ENCODE results near the gene PRLH.

DNA sequence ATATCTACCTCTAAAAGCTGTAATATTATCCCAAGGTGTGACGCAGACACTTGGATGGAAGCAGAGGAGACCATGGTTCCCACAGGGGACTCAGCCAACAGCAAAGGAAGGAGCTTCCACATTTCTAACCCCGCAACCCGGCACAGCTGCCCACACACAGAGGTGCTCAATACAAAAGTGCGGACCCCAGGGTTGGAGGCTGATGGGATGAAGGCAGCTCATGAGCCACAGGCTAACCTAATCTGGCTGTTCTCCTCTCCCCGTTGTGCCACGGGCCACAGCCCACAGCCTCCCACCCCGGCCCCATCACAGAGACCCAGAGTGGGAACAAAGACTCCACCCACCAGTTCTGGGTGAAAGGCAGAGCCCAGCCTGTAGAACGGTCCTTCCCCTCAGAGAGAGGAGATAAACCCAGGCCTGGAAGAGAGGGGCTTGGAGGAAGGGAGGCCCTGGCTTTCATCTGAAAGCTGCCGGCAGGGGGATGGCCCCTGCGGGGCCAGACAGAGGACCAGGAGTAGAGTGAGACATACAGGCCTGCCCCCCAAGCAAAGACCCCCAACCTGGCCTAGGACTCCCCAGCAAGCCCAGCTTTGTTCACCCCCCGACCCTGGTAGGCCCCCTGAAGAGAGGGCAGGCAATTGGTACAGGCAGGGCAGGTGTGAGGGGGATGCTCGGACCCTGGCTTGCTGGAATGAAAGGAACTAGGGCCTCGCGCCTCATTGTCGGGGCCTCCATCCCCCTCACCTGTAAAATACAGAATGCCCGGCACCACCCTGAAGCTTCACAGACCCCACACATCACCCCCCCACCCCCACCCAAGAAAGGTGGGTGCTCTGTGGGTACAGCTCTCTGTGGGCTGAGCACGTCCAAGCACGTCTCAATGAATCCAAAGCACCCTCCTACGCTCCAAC lies 17.3 kb downstream of the PRLH start:
- TF ChIP-seq CTCF (IDR thresholded peaks at IDR 0.05; ENCODE audit: insufficient read depth, low read length, poor library complexity, severe bottlenecking) (no peak), EZH2phosphoT487 (conservative IDR thresholded peaks at IDR 0.05; ENCODE audit: low read length) (no peak)

Measured in SU-DHL-6 (cell line).